B cell (primary cell): ENCODE data around the gene KAZN. TPM values are rescaled to one million over a fixed set of nuclear protein-coding genes. Genes with fewer than 3 reads are reported as not detected.

Experiments
- ATAC-seq: fragments of 200-7000 bp; cut with Tn5 transposase; one replicate; pipeline ENCODE4 v1.10.0; 2021; ENCODE audit warnings: low read depth, mild to moderate bottlenecking, moderate number of reproducible peaks, moderate library complexity
- CTCF ChIA-PET: fragments of 350-600 bp; sonication (Branson Sonifier 250); formaldehyde crosslinking; loops from one replicate; lab custom pipeline; 2021; ENCODE audit warnings: antibody characterized with exemption, inconsistent platforms; lab: Charles Lee
- POLR2A ChIA-PET: fragments of 350-600 bp; sonication (Branson Sonifier 250); formaldehyde crosslinking; loops from one replicate; lab custom pipeline; 2021; ENCODE audit warnings: antibody characterized with exemption; lab: Charles Lee
- DNase-seq: peaks from one replicate; pipeline ENCODE4 v3.0.0; 2013
- H2AFZ ChIP-seq: 2 replicates; pipeline ENCODE4 v1.6.1; 2012; ENCODE audit warnings: mild to moderate bottlenecking, low read depth, low read length; ENCODE audit not compliant: insufficient read depth, poor library complexity, severe bottlenecking
- H3K27ac ChIP-seq, 2 donors: 1 replicate in 1 of 2; 2 replicates in 1 of 2; pipeline ENCODE4 v1.5.1; 2012 to 2013; ENCODE audit warnings: low read length in 2 of 2, mild to moderate bottlenecking in 2 of 2, moderate library complexity in 1 of 2
- H3K27me3 ChIP-seq, 4 experiments: fragments of 200-600 bp in 1 of 4; sonication (generic) in 1 of 4; replicated peaks in 1 of 4; 1 replicate in 2 of 4; 2 replicates in 2 of 4; pipeline versions ENCODE4 v1.6.1 to v1.7.0; 2013 to 2016; ENCODE audit warnings: low read length in 3 of 4, mild to moderate bottlenecking in 2 of 4, mixed read lengths in 1 of 4, moderate library complexity in 1 of 4; ENCODE audit not compliant: insufficient read depth in 4 of 4, control insufficient read depth in 3 of 4; ENCODE audit errors: control extremely low read depth in 1 of 4
- H3K36me3 ChIP-seq, 2 experiments: replicated peaks in 1 of 2; 1 replicate in 1 of 2; 2 replicates in 1 of 2; pipeline versions ENCODE4 v1.6.1 to v1.7.1; 2013; ENCODE audit warnings: low read length in 1 of 2; ENCODE audit not compliant: insufficient read depth in 2 of 2, control insufficient read depth in 1 of 2; ENCODE audit errors: control extremely low read depth in 1 of 2, extremely low read depth in 1 of 2
- H3K4me1 ChIP-seq, 2 donors: fragments of 200-600 bp in 1 of 2; sonication (generic) in 1 of 2; 1 replicate in 1 of 2; 2 replicates in 1 of 2; pipeline versions ENCODE4 v1.5.1 to v1.6.1; 2013 to 2017; ENCODE audit warnings: low read length in 2 of 2; ENCODE audit not compliant: control insufficient read depth in 2 of 2, insufficient read depth in 2 of 2
- H3K4me2 ChIP-seq: replicated peaks from 2 replicates; pipeline ENCODE3; 2012; ENCODE audit warnings: mild to moderate bottlenecking, low read depth, low read length; ENCODE audit not compliant: poor library complexity, severe bottlenecking
- H3K4me3 ChIP-seq, 5 experiments: fragments of 200-600 bp in 1 of 5; sonication (generic) in 1 of 5; 1 replicate in 3 of 5; 2 replicates in 2 of 5; pipeline versions ENCODE4 v1.5.1 to v1.7.0; 2011 to 2016; ENCODE audit warnings: low read length in 4 of 5, mild to moderate bottlenecking in 4 of 5, low read depth in 2 of 5, control low read depth in 1 of 5, moderate library complexity in 1 of 5; ENCODE audit not compliant: insufficient read depth in 1 of 5; ENCODE audit errors: control extremely low read depth in 1 of 5, extremely low read depth in 1 of 5
- H3K79me2 ChIP-seq: fragments of 200-600 bp; sonication (generic); one replicate; pipeline ENCODE4 v1.6.0; 2016; ENCODE audit warnings: low read length; ENCODE audit not compliant: control insufficient read depth, insufficient read depth
- H3K9ac ChIP-seq: fragments of 200-600 bp; sonication (generic); 2 replicates; pipeline ENCODE4 v1.6.1; 2017; ENCODE audit warnings: mild to moderate bottlenecking, low read length, moderate library complexity
- H3K9me3 ChIP-seq, 3 donors: one replicate each; pipeline versions ENCODE4 v1.6.1 to v1.7.1; 2013; ENCODE audit warnings: low read length in 2 of 3; ENCODE audit not compliant: control insufficient read depth in 2 of 3, insufficient read depth in 1 of 3; ENCODE audit errors: control extremely low read depth in 1 of 3
- H4K20me1 ChIP-seq: 2 replicates; pipeline ENCODE4 v1.6.0; 2012; ENCODE audit warnings: mild to moderate bottlenecking, low read length; ENCODE audit not compliant: insufficient read depth, control insufficient read depth, poor library complexity, severe bottlenecking
- H3K27ac Mint-ChIP-seq: one replicate; pipeline ENCODE4 v1.8.0; 2021; ENCODE audit warnings: mixed read lengths
- H3K27me3 Mint-ChIP-seq: one replicate; pipeline ENCODE4 v1.8.0; 2021; ENCODE audit warnings: mixed read lengths
- H3K4me1 Mint-ChIP-seq: one replicate; pipeline ENCODE4 v1.8.0; 2021; ENCODE audit warnings: mixed read lengths
- H3K4me3 Mint-ChIP-seq: one replicate; pipeline ENCODE4 v1.8.0; 2021; ENCODE audit warnings: mixed read lengths
- H3K9me3 Mint-ChIP-seq: one replicate; pipeline ENCODE4 v1.8.0; 2022; ENCODE audit warnings: mixed read lengths; ENCODE audit not compliant: insufficient read depth
- CTCF ChIP-seq: fragments of 200-600 bp; IDR thresholded peaks from one replicate; pipeline ENCODE4 v1.8.0; 2022; ENCODE audit warnings: antibody characterized with exemption, mild to moderate bottlenecking
- EZH2 ChIP-seq: IDR thresholded peaks from 2 replicates; pipeline ENCODE4 v1.6.1; 2012; ENCODE audit warnings: borderline replicate concordance, low read depth, mild to moderate bottlenecking, moderate library complexity, low read length; ENCODE audit not compliant: insufficient read depth, poor library complexity, severe bottlenecking
- WGBS: methylation state at CpG from one replicate; pipeline ENCODE4 v1.1.5; 2013; ENCODE audit warnings: missing lambda C conversion rate; ENCODE audit not compliant: insufficient coverage; 5-methylcytosine and 5-hydroxymethylcytosine counted together
- intact Hi-C: fragments of 100-400 bp; cut with micrococcal nuclease; formaldehyde crosslinking; loops from one replicate; pipeline ENCODE4 v1.10.0; 2022
- polyA plus RNA-seq: library from polyadenylated mRNA; depleted of rRNA; stranded (reverse); fragments of >200 nt; gene quantifications from 2 replicates; pipeline ENCODE4 v1.2.3, GENCODE V29; 2012
- total RNA-seq, 2 donors: library from RNA; stranded (reverse); fragments of 120-200 nt in 1 of 2; gene quantifications; 1 replicate in 1 of 2; 2 replicates in 1 of 2; pipeline versions ENCODE4 v1.2.3 to v1.2.4, GENCODE V29; 2013 to 2022

KAZN gene
- total and polyA plus RNA-seq, 2 donors (not counting 1 experiment from before 2014, with no cell fraction given) = 0.13 to 0.39 TPM

DNA sequence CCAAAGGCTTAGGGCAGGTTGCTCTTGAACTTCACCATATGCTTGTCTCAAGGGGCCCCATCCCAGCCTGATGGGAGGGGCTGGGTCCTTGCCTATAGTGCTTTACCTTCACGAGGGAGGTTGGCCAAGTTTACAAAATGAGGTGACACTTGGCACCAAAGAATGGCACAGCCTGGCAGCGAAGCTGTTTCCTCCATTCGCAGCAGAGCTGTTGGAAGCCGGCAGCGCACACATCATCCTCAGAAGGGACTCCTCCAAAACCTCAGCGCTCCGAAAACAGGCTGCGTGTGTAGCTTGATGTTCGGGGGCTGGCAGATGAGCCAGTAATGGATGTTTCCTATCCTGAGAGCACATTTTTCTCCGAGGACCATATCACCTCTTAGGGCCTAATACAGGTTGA, 116.8 kb downstream of the KAZN start:
- no peak overlapping the region for H3K4me3 Mint-ChIP-seq

GRCh38 chr1:14715802-14716201, 117.3 kb downstream of the KAZN start:
- no peak overlapping the region for H3K9ac ChIP-seq
- DNase-seq (no peak), ATAC-seq (no peak)
- no peak overlapping the region for H3K4me3 Mint-ChIP-seq
- no peak for TF ChIP-seq CTCF
- TF ChIP-seq EZH2 = no peak
- POLR2A ChIA-PET = no interaction called here
- no peaks in the 10 kb centered on the region for H4K20me1 ChIP-seq
- H3K27ac ChIP-seq = no peak overlapping the region
- H3K4me1 Mint-ChIP-seq = no peaks in the 10 kb centered on the region
- CTCF ChIA-PET = no interaction called here
- H3K36me3 ChIP-seq = no peaks in the 10 kb centered on the region
- WGBS = no CpG with 5 or more reads among the region's 7 CpGs
- no peak overlapping the region for H3K27ac Mint-ChIP-seq
- H3K9me3 ChIP-seq = peaks cover 0 to 8% (median 0%) of the 10 kb centered on the region in 3 donors
- no peaks in the 10 kb centered on the region for H3K4me1 ChIP-seq
- intact Hi-C loops = no loop called here
- H3K79me2 ChIP-seq = no peaks in the 10 kb centered on the region
- H3K27me3 ChIP-seq = no peaks in the 10 kb centered on the region
- no peaks in the 10 kb centered on the region for H3K9me3 Mint-ChIP-seq
- H2AFZ ChIP-seq = no peak overlapping the region
- no peak overlapping the region for H3K4me2 ChIP-seq
- H3K27me3 Mint-ChIP-seq = no peaks in the 10 kb centered on the region
- no peak overlapping the region for H3K4me3 ChIP-seq

More for the DNA sequence above, 116.8 kb downstream of the KAZN start:
- Histone ChIP-seq H3K4me3 (no peak overlapping the region), H3K9ac (no peak overlapping the region), H3K79me2 (no peaks in the 10 kb centered on the region), H3K4me1 (no peaks in the 10 kb centered on the region), H3K4me2 (no peak overlapping the region), H3K36me3 (no peaks in the 10 kb centered on the region), H4K20me1 (no peaks in the 10 kb centered on the region), H3K9me3 (peaks cover 0 to 7% (median 0%) of the 10 kb centered on the region in 3 donors), H3K27ac (no peak overlapping the region), H2AFZ (no peak overlapping the region), H3K27me3 (no peaks in the 10 kb centered on the region)
- POLR2A ChIA-PET = no interaction called here
- DNase-seq = no peak
- intact Hi-C loops = no loop called here
- Mint-ChIP-seq H3K4me1 (no peaks in the 10 kb centered on the region), H3K27me3 (no peaks in the 10 kb centered on the region), H3K27ac (no peak overlapping the region), H3K9me3 (no peaks in the 10 kb centered on the region)
- WGBS = 94% methylated on average over 5 of the region's 10 CpGs
- TF ChIP-seq CTCF (no peak), EZH2 (no peak)
- CTCF ChIA-PET = no interaction called here
- ATAC-seq = no peak
